HG02623 (cell line): Measurements from ENCODE around the gene MEMO1.

ENCODE experiments used
- ATAC-seq: cut with Tn5 transposase; IDR thresholded peaks from one replicate; pipeline ENCODE4 v1.9.1; 2021; ENCODE audit warnings: moderate library complexity; ENCODE audit not compliant: unreplicated experiment

MEMO1 gene

GRCh38 chr2:31835450-31835849 lies 175.4 kb downstream of the MEMO1 start:
- ATAC-seq = no peak

- ATAC-seq = no peak
Measured at GRCh38 chr2:31832363-31832762, 178.4 kb downstream of the MEMO1 start.

GRCh38 chr2:31831585-31831984 lies 179.2 kb downstream of the MEMO1 start:
- ATAC-seq = no peak

GRCh38 chr2:31828891-31829290 lies 181.9 kb downstream of the MEMO1 start:
- ATAC-seq = no peak

GRCh38 chr2:31823558-31823957 lies 187.2 kb downstream of the MEMO1 start:
- ATAC-seq = no peak

GRCh38 chr2:31822587-31822986 lies 188.2 kb downstream of the MEMO1 start:
- no peak for ATAC-seq
